Stimulated activated CD8-positive, alpha-beta memory T cell treated with anti-CD3 and anti-CD28 coated beads, Interleukin-4, amount 100 ng/mL, for 4 hours (primary cell): ENCODE data around the gene LYPLA2.
"Not testable (repeated sequence)": the region's sequence is repeated elsewhere in the genome, so short reads cannot be mapped to it uniquely, and the experiment has no call there.

Source experiments
- DNase-seq, 2 donors: peaks; one replicate each; pipeline ENCODE4 v3.0.0-alpha.2; 2020; ENCODE audit warnings: low read depth in 2 of 2, low spot score in 1 of 2

Gene LYPLA2

DNA sequence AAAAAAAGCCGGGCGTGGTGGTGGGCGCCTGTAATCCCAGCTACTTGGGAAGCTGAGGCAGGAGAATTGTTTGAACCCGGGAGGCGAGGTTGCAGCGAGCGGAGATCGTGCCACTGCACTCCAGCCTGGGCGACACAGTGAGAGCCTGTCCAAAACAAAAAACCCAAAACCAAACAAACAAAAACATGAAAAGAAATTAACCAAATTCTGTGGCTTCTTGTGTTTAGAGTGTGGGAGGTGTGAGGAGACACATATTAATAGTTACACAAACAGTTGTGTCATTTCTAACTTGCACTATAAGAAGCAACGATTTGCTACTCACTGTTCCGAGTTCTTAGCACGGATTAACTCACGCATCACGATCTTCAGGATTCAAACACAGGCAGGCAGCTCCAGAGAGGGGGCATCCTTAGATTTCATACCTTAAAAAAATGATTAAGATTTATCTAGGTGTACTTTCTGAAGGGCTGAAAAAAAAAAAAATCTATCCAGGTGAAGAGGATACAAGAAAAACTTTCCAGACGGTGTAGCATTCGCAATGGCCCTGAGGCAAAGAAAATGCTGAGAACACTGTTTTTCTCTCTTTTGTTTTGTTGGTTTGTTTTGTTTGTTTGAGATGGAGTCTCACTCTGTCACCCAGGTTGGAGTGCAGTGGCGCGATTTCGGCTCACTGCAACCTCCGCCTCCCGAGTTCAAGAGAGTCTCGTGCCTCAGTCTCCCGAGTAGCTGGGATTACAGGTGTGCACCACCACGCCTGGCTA, 35.0 kb downstream of the LYPLA2 start:
- no peak for DNase-seq

DNA sequence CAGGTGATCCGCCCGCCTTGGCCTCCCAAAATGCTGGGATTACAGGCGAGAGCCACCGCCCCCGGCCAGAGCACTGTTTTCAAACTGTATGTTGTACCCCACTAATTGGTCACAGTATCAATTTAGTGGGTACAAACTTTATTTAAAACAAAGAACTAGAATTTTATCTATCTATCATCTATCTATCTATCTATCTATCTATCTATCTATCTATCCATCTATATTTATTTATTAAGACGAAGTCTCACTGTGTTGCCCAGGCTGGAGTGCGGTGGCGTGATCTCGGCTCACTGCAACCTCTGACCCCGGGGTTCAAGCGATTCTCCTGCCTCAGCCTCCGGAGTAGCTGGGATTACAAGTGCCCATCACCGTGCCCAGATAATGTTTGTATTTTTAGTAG, 35.6 kb downstream of the LYPLA2 start:
- DNase-seq, result not testable (repeated sequence)

- no peak for DNase-seq
Observed at GRCh38 chr1:23827717-23828116, 36.8 kb downstream of the LYPLA2 start.

DNA sequence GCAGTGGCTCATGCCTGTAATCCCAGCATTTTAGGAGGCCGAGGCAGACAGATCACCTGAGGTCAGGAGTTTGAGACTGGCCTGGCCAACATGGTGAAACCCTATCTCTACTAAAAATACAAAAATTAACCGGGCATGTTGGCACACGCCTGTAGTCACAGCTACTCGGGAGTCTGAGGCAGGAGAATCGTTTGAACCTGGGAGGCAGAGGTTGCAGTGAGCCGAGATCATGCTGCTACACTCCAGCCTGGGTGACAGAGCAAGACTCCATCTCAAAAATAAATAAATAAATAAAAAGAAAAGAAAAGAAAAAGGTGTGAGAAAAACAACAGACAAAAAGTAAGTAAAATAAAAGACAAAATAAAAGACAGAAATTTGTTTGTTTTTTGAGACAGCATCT, 43.2 kb downstream of the LYPLA2 start:
- DNase-seq, result not testable (repeated sequence)

DNA sequence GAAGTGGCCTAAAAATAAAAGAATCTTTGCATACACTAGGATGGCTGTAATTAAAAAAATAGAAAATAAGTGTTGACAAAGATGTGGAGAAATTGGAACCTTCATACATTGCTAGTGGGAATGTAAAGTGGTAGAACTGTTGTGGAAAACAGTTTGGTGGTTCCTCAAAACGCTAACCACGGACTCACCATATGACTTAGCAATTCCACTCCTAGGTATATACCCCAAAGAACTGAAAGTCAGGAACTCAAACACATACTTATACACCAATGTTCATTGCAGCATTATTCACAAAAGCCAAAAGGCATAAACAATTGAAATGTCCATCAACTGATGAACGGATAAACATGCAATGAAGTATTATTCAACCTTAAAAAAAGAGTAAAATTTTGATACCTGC, 45.1 kb downstream of the LYPLA2 start:
- DNase-seq, result no peak

- DNase-seq, result no peak
Observed at GRCh38 chr1:23837908-23838307, 47.0 kb downstream of the LYPLA2 start.

DNA sequence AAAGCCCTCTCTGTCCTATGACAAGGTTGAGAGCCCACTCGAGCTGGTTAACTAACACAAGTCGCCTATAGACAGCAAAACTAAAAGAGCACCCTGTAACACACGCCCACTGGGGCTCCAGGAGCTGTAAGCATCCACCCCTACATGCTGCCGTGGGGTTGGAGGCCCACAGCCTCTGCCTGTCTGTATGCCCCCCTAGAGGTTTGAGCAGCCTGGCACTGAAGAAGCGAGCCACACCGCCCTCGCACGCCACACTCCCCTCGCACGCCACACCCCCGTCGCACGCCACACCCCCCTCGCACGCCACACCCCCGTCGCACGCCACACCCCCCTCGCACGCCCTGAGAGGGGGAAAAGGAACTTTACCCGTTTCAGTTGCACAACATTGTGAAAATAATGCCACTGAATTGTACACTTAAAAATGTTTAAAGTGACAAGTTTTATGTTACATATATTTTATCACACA, 47.5 kb downstream of the LYPLA2 start:
- peak; percentile 48 to 50 for DNase-seq

DNA sequence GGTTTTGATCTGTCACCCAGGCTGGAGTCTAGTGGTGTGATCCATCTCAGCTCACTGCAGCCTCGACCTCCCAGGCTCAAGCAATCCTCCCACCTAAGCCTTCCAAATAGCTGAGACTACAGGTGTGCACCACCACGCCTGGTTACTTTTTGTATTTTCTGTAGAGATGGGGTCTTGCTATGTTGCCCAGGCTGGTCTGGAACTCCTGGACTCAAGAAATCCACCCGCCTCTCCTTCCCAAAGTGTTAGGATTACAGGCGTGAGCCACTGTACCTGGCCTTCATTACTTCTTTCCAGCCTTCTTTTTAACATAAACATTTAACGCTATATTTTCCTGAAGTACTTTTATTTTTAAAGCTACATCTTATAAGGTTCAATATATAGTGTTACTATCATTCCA, 52.7 kb downstream of the LYPLA2 start:
- DNase-seq, result no peak
